Measurements from ENCODE around the gene NCAPD2. TPM values are rescaled to one million over a fixed set of nuclear protein-coding genes. Genes with fewer than 3 reads are reported as not detected.
A peak's percentile ranks its signal among the peaks of the same experiment; 100 is the strongest.
"Not testable (repeated sequence)": the region's sequence is repeated elsewhere in the genome, so short reads cannot be mapped to it uniquely, and the experiment has no call there.

The NCAPD2 gene
- total RNA-seq, 1 donor from 2014 or later = 99.1 TPM

DNA sequence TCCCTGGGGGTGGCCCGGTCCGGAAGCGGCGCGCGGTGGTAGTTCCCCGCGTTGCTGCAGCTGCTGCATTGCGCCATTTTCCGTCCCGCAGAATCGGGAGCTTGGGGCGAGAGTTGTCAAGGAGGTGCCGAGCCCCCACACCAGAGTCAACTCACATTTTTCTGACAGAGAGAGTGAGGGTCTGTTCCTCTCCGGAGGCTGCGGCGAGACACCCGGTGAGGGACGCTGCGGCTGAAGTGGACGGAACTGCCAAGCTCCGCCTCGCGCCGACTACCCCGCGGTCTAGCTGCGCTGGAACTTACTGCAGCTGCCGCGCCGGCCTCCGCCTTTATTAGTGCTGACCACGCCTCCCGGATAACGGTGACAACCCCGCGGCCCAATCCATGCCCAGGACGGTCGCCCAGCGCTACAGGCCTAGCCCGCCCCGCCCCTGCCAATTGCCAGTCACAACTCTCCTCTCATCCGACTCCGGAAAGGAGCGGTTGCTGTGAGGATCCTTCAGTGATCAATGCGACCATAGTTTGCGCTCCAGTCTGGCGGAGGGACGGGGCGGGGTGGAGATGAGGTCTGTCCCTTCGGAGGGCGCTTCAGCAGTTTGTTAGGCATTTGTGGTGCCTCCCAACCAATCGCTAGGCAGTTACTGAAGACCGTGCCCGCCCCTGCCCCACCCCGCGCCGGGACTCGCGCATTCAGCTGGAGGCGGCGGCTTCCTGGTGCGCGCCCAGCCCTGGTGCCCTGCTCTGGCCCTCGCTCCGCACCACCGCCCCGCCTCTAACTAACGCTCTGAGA, 23.3 kb upstream of the NCAPD2 start, which contains the start of gene VAMP1:
VAMP1 (minus strand) TSS at position 303 of the 789 bp plus-strand sequence; CDS start at position 157, 146 bp downstream.
- H3K4me3 Mint-ChIP-seq (ENCODE audit: low read depth) = peak within 1 kb of the TSS; percentile 80
- peaks cover 12% of the 10 kb centered on the region for H3K4me1 Mint-ChIP-seq (ENCODE audit: low read depth)
- TF ChIP-seq, protein P1, sequence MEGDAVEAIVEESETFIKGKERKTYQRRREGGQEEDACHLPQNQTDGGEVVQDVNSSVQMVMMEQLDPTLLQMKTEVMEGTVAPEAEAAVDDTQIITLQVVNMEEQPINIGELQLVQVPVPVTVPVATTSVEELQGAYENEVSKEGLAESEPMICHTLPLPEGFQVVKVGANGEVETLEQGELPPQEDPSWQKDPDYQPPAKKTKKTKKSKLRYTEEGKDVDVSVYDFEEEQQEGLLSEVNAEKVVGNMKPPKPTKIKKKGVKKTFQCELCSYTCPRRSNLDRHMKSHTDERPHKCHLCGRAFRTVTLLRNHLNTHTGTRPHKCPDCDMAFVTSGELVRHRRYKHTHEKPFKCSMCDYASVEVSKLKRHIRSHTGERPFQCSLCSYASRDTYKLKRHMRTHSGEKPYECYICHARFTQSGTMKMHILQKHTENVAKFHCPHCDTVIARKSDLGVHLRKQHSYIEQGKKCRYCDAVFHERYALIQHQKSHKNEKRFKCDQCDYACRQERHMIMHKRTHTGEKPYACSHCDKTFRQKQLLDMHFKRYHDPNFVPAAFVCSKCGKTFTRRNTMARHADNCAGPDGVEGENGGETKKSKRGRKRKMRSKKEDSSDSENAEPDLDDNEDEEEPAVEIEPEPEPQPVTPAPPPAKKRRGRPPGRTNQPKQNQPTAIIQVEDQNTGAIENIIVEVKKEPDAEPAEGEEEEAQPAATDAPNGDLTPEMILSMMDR (IDR thresholded peaks at IDR 0.05; ENCODE audit: unreplicated experiment) = peak; percentile 4
- no peaks in the 10 kb centered on the region for H3K9me3 Mint-ChIP-seq (ENCODE audit: low read depth)
- peaks cover 43% of the 10 kb centered on the region for H3K27me3 Mint-ChIP-seq
- peak within 1 kb of the TSS; percentile 94 for H3K27ac Mint-ChIP-seq
- peak; percentile 97 for DNase-seq (ENCODE audit: low spot score, unreplicated experiment)
- H3K36me3 Mint-ChIP-seq (ENCODE audit: insufficient read depth) = no peaks in the 10 kb centered on the region

DNA sequence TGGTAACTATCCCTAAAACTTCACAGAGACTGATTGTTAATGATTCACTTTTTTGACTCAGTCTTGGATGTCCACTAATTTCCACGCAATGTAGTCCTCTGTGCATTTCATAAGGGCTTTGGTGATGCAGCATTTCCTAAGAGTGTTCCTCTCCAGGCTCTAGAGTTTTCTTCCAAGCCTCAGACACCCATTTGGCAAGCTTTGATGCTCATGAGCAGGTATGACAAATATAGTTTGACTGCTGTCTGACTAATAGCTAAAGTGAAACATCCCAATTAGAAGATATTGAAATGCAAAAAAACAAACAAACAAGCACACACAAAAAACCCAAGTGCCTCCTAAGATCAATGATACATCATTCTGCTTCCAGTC, 21.9 kb upstream of the NCAPD2 start:
- Mint-ChIP-seq H3K27me3 (peaks cover 40% of the 10 kb centered on the region), H3K4me1 (ENCODE audit: low read depth) (peaks cover 12% of the 10 kb centered on the region), H3K27ac (no peak overlapping the region), H3K4me3 (ENCODE audit: low read depth) (no peak overlapping the region), H3K9me3 (ENCODE audit: low read depth) (peaks cover 4% of the 10 kb centered on the region), H3K36me3 (ENCODE audit: insufficient read depth) (peaks cover 2% of the 10 kb centered on the region)
- DNase-seq (ENCODE audit: low spot score, unreplicated experiment) = no peak
- TF ChIP-seq, protein P1 (IDR thresholded peaks at IDR 0.05; ENCODE audit: unreplicated experiment) = no peak

DNA sequence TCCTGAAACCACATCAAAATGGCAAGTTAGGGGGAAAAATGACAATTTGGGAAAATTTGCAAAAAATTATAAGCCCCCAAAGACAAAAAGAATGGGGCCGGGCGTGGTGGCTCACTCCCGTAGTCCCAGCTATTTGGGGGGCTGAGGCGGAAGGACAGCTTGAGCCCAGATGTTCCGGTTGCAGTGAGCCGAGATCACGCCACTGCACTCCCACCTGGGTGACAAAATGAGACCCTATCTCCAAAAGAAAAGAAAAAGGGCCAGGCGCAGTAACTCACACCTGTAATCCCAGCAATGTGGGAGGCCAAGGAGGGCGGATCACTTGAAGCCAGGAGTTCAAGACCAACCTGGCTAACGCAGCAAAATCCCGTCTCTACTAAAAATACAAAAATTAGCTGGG, 21.4 kb upstream of the NCAPD2 start:
- no peak overlapping the region for H3K27ac Mint-ChIP-seq
- TF ChIP-seq, protein P1 (IDR thresholded peaks at IDR 0.05; ENCODE audit: unreplicated experiment) = no peak
- peaks cover 12% of the 10 kb centered on the region for H3K4me1 Mint-ChIP-seq (ENCODE audit: low read depth)
- H3K9me3 Mint-ChIP-seq (ENCODE audit: low read depth) = peaks cover 4% of the 10 kb centered on the region
- H3K4me3 Mint-ChIP-seq (ENCODE audit: low read depth) = no peak overlapping the region
- H3K27me3 Mint-ChIP-seq = peaks cover 36% of the 10 kb centered on the region
- H3K36me3 Mint-ChIP-seq (ENCODE audit: insufficient read depth) = peaks cover 2% of the 10 kb centered on the region
- DNase-seq (ENCODE audit: low spot score, unreplicated experiment) = no peak

GRCh38 chr12:6475233-6475975, 18.5 kb upstream of the NCAPD2 start:
- H3K27ac Mint-ChIP-seq; DNase-seq (ENCODE audit: low spot score, unreplicated experiment); H3K4me3 Mint-ChIP-seq (ENCODE audit: low read depth); H3K36me3 Mint-ChIP-seq (ENCODE audit: insufficient read depth); H3K4me1 Mint-ChIP-seq (ENCODE audit: low read depth); H3K9me3 Mint-ChIP-seq (ENCODE audit: low read depth): not testable (repeated sequence)
- H3K27me3 Mint-ChIP-seq = peaks cover 28% of the 10 kb centered on the region

GRCh38 chr12:6476489-6476888, 17.4 kb upstream of the NCAPD2 start:
- Mint-ChIP-seq H3K36me3 (ENCODE audit: insufficient read depth) (peaks cover 2% of the 10 kb centered on the region), H3K27ac (no peak overlapping the region), H3K9me3 (ENCODE audit: low read depth) (peaks cover 4% of the 10 kb centered on the region), H3K4me3 (ENCODE audit: low read depth) (no peak overlapping the region), H3K4me1 (ENCODE audit: low read depth) (peaks cover 5% of the 10 kb centered on the region), H3K27me3 (peaks cover 24% of the 10 kb centered on the region)
- TF ChIP-seq, protein P1 (IDR thresholded peaks at IDR 0.05; ENCODE audit: unreplicated experiment) = no peak
- no peak for DNase-seq (ENCODE audit: low spot score, unreplicated experiment)

GRCh38 chr12:6477601-6478377, 16.1 kb upstream of the NCAPD2 start:
- not testable (repeated sequence) for H3K36me3 Mint-ChIP-seq (ENCODE audit: insufficient read depth); H3K4me1 Mint-ChIP-seq (ENCODE audit: low read depth); DNase-seq (ENCODE audit: low spot score, unreplicated experiment); H3K27ac Mint-ChIP-seq; H3K9me3 Mint-ChIP-seq (ENCODE audit: low read depth); H3K4me3 Mint-ChIP-seq (ENCODE audit: low read depth)
- peaks cover 19% of the 10 kb centered on the region for H3K27me3 Mint-ChIP-seq
